Activated CD8-positive, alpha-beta memory T cell treated with anti-CD3 and anti-CD28 coated beads for 36 hours (primary cell): ENCODE measurements around the gene RIT2. TPM values are rescaled to one million over a fixed set of nuclear protein-coding genes. Genes with fewer than 3 reads are reported as not detected.

Experiments used
- CTCF ChIA-PET: fragments of 350-600 bp; sonication (Branson Sonifier 250); formaldehyde crosslinking; loops from one replicate; lab custom pipeline; 2021; ENCODE audit warnings: antibody characterized with exemption; lab: Charles Lee
- POLR2A ChIA-PET: fragments of 350-600 bp; sonication (Branson Sonifier 250); formaldehyde crosslinking; loops from one replicate; lab custom pipeline; 2021; ENCODE audit warnings: antibody characterized with exemption; lab: Charles Lee
- total RNA-seq, 2 experiments: library from RNA; stranded (reverse); gene quantifications; one replicate each; pipeline ENCODE4 v1.2.3, GENCODE V29; 2021

Gene RIT2
- total RNA-seq, 2 experiments from 2014 or later: not detected

GRCh38 chr18:42882122-42882521 is 233.4 kb downstream of the RIT2 start:
- ChIA-PET CTCF (no interaction called here), POLR2A (no interaction called here)

- CTCF ChIA-PET: no interaction called here
- POLR2A ChIA-PET: no interaction called here
Measured at GRCh38 chr18:42872838-42873237, 242.6 kb downstream of the RIT2 start.

- CTCF ChIA-PET: no interaction called here
Measured at GRCh38 chr18:42864876-42865275, 250.6 kb downstream of the RIT2 start.

GRCh38 chr18:42861271-42861670 is 254.2 kb downstream of the RIT2 start:
- POLR2A ChIA-PET: no interaction called here

More at GRCh38 chr18:42864876-42865275, 250.6 kb downstream of the RIT2 start:
- POLR2A ChIA-PET: no interaction called here

GRCh38 chr18:42860548-42860947 is 254.9 kb downstream of the RIT2 start:
- POLR2A ChIA-PET: no interaction called here
- CTCF ChIA-PET: no interaction called here

More at GRCh38 chr18:42861271-42861670, 254.2 kb downstream of the RIT2 start:
- CTCF ChIA-PET: no interaction called here

- CTCF ChIA-PET: no interaction called here
- POLR2A ChIA-PET: no interaction called here
Measured at GRCh38 chr18:42860011-42860410, 255.5 kb downstream of the RIT2 start.

GRCh38 chr18:42854558-42854957 is 260.9 kb downstream of the RIT2 start:
- ChIA-PET POLR2A (no interaction called here), CTCF (no interaction called here)

GRCh38 chr18:42850174-42851083 is 265.1 kb downstream of the RIT2 start:
- POLR2A ChIA-PET: no interaction called here
- CTCF ChIA-PET: no interaction called here

- CTCF ChIA-PET: no interaction called here
- POLR2A ChIA-PET: no interaction called here
Measured at GRCh38 chr18:42839408-42839807, 276.1 kb downstream of the RIT2 start.

- ChIA-PET CTCF (no interaction called here), POLR2A (no interaction called here)
Measured at GRCh38 chr18:42838546-42839145, 276.8 kb downstream of the RIT2 start.

- CTCF ChIA-PET: no interaction called here
- POLR2A ChIA-PET: no interaction called here
Measured at GRCh38 chr18:42830936-42831335, 284.5 kb downstream of the RIT2 start.

- CTCF ChIA-PET: no interaction called here
- POLR2A ChIA-PET: no interaction called here
Measured at GRCh38 chr18:42828881-42829280, 286.6 kb downstream of the RIT2 start.

- CTCF ChIA-PET: interaction anchor here (0.5 kb wide), 1 partner anchor 527 kb away, joined by 5 read pairs; no protein-coding TSS in a partner anchor
- POLR2A ChIA-PET: no interaction called here
Measured at GRCh38 chr18:42824178-42824577, 291.3 kb downstream of the RIT2 start.

GRCh38 chr18:42822711-42823110 is 292.8 kb downstream of the RIT2 start:
- CTCF ChIA-PET: no interaction called here

GRCh38 chr18:42821492-42821891 is 294.0 kb downstream of the RIT2 start:
- POLR2A ChIA-PET: no interaction called here
- CTCF ChIA-PET: no interaction called here

More at GRCh38 chr18:42822711-42823110, 292.8 kb downstream of the RIT2 start:
- POLR2A ChIA-PET: no interaction called here

GRCh38 chr18:42814618-42815017 is 300.9 kb downstream of the RIT2 start:
- CTCF ChIA-PET: no interaction called here

GRCh38 chr18:42814184-42814583 is 301.3 kb downstream of the RIT2 start:
- CTCF ChIA-PET: no interaction called here

More at GRCh38 chr18:42814618-42815017, 300.9 kb downstream of the RIT2 start:
- POLR2A ChIA-PET: no interaction called here

GRCh38 chr18:42813570-42813969 is 301.9 kb downstream of the RIT2 start:
- ChIA-PET POLR2A (no interaction called here), CTCF (no interaction called here)

More at GRCh38 chr18:42814184-42814583, 301.3 kb downstream of the RIT2 start:
- POLR2A ChIA-PET: no interaction called here

- CTCF ChIA-PET: no interaction called here
- POLR2A ChIA-PET: no interaction called here
Measured at GRCh38 chr18:42807887-42808286, 307.6 kb downstream of the RIT2 start.

GRCh38 chr18:42801706-42802105 is 313.8 kb downstream of the RIT2 start:
- POLR2A ChIA-PET: no interaction called here
- CTCF ChIA-PET: no interaction called here
